ENCODE data around the gene TTBK1.

Gene TTBK1

DNA sequence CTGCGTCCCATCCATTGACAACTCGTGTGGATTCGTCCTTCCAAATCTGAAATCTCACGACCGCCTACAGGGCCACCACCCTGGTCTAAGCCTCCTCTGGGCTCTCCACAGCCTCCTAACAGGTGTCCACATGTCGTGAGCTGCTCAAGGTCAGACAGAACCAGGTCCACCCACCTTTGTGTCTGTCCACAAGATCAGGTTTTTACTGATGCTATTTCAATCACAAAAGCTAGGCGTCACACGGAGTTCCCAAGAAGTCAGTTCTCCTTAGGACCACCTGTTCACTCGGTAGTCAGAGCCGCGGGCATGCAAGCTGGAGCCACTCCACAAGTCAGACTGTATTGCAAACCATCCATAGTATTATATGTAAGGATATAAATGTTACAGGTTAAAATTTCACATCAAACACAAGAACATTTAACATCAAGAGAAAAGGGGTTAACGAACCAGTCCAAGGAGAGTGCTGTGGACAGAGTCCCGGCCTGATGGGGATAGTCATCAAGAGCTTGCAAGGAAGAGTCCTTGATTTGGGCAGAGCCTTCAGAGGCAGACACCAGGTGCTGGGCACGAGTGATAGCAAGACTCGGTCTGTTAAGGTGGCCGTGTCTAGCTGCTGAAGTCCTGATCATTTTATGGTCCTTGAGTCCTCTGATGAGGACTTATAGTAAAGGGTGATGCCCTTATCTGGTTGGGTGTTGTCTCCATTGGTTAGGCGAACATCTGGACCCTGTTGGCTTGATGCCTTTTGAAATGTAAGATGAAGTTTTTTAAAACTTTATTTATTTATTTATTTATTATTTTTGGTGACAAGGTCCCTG is 13.3 kb upstream of the TTBK1 start:
- DNase-seq (ENCODE audit: low read depth) = no peak
- peak overlapping the region; percentile 54; the same call in 1 of the 2 replicates for H3K4me3 ChIP-seq (ENCODE audit: low read depth, low read length)
- TF ChIP-seq, protein P1, sequence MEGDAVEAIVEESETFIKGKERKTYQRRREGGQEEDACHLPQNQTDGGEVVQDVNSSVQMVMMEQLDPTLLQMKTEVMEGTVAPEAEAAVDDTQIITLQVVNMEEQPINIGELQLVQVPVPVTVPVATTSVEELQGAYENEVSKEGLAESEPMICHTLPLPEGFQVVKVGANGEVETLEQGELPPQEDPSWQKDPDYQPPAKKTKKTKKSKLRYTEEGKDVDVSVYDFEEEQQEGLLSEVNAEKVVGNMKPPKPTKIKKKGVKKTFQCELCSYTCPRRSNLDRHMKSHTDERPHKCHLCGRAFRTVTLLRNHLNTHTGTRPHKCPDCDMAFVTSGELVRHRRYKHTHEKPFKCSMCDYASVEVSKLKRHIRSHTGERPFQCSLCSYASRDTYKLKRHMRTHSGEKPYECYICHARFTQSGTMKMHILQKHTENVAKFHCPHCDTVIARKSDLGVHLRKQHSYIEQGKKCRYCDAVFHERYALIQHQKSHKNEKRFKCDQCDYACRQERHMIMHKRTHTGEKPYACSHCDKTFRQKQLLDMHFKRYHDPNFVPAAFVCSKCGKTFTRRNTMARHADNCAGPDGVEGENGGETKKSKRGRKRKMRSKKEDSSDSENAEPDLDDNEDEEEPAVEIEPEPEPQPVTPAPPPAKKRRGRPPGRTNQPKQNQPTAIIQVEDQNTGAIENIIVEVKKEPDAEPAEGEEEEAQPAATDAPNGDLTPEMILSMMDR (IDR thresholded peaks at IDR 0.05; ENCODE audit: control insufficient read depth, extremely low read depth, insufficient read depth) = no peak

DNA sequence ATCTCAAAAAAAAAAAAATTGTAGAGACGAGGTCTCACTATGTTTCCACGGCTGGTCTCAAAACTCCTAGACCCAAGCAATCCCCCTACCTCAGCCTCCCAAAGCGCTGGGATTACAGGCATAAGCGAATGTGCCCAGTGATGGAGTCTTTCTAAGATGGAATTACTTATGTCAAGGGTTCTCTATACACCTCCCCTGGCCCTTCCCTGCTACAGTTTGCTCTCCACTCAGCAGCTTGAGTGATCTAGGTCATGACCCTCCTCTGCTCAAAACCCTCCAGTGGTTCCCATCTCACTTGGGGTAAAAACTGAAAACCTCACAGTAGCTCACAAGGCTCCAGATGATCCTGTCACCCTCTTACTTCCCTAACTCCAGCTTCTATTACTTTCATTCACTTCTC is 12.2 kb upstream of the TTBK1 start:
- no peak overlapping the region for H3K4me3 ChIP-seq (ENCODE audit: low read depth, low read length)
- DNase-seq (ENCODE audit: low read depth) = no peak
- TF ChIP-seq, protein P1 (IDR thresholded peaks at IDR 0.05; ENCODE audit: control insufficient read depth, extremely low read depth, insufficient read depth) = no peak

DNA sequence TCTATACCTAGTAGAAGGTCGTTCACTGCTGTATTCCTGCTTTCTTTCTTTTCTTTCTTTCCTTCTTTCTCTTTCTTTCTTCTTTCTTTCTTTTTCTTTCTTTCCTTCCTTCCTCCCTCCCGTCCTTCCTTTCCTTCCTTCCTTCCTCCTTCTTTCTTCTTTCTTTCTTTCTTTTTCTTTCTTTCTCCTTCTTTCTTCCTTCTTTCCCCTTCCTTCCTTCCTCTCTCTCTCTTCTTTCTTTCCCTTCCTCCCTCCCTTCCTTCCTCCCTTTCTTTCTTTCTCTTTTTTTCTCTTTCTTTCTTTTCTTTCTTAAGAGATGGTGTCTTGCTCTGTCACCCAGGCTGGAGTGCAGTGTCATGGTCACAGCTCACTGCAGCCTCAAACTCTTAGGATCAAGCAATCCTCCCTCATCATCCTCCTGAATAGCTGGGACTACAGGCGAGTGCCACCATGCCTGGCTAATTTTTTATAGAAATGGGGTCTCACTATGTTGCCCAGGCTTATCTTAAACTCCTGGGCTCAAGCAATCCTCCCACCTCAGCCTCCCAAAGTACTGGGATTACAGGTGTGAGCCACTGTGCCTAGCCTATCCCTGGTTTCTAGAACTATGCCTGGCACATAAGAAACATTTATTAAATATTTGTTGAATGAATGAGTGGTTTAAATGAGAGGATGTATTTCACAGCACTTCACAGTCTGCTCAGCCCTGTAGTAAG is 11.4 kb upstream of the TTBK1 start:
- no peak overlapping the region for H3K4me3 ChIP-seq (ENCODE audit: low read depth, low read length)
- no peak for DNase-seq (ENCODE audit: low read depth)
- TF ChIP-seq, protein P1 (IDR thresholded peaks at IDR 0.05; ENCODE audit: control insufficient read depth, extremely low read depth, insufficient read depth) = no peak

DNA sequence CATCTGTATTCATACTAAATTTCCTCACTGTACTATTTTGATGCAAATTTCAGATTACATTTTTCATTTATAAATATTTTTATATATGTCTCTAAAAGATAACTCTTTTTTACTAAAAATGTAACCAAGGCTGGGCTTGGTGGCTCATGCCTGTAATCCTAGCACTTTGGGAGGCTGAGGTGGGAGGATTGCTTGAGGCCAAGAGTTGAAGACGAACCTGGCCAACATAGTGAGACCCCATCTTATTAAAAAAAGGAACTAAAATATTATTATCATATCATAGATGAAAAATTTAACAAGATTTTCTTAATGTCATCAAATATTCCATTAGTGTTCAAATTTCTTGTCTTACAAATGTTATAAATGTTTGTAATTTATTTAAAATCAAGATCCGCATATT is 7.4 kb upstream of the TTBK1 start:
- no peak overlapping the region for H3K4me3 ChIP-seq (ENCODE audit: low read depth, low read length)
- TF ChIP-seq, protein P1 (IDR thresholded peaks at IDR 0.05; ENCODE audit: control insufficient read depth, extremely low read depth, insufficient read depth) = no peak
- no peak for DNase-seq (ENCODE audit: low read depth)

DNA sequence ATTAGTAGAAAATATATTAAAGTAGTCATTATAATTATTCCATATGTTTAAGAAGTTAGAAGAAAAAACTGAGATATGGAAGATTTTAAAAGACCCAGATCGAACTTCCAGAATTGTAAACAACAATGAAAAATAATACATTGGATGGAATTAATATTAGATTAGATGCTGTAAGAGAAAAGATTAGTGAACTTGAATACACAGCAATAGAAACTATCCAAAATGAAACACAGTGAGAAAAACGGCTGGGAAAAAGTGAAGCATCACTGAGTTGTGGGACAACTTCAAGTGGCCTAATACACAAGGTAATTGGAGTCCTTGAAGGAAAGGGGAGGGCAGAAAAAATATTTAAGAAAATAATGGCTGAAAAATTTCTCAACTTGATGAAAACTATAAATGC is 4.2 kb upstream of the TTBK1 start:
- TF ChIP-seq, protein P1 (IDR thresholded peaks at IDR 0.05; ENCODE audit: control insufficient read depth, extremely low read depth, insufficient read depth) = no peak
- no peak overlapping the region for H3K4me3 ChIP-seq (ENCODE audit: low read depth, low read length)

DNA sequence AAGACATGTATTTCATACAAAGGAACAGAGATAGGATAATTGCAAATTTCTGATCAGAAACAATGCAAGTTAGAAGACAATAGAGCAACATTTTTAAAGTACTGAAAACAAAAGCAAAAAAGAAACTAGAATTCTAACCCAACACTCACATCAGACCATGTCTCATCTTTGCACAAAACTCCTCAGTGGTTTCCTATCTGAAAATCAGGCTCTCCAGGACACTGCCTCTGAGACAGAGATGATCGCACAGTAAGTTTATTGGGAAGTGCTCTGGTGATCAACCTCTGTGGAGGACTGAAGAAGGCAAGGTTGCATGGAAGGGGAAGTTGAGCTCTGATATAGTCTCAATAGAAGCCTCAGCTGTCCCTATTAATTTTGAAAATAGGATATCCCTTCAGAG is 2.3 kb upstream of the TTBK1 start:
- TF ChIP-seq, protein P1 (IDR thresholded peaks at IDR 0.05; ENCODE audit: control insufficient read depth, extremely low read depth, insufficient read depth) = no peak
- DNase-seq (ENCODE audit: low read depth) = no peak

More for the DNA sequence above, 4.2 kb upstream of the TTBK1 start:
- no peak for DNase-seq (ENCODE audit: low read depth)

More for the DNA sequence above, 2.3 kb upstream of the TTBK1 start:
- no peak overlapping the region for H3K4me3 ChIP-seq (ENCODE audit: low read depth, low read length)
